ENCODE measurements around the gene PLCB1. TPM values are rescaled to one million over a fixed set of nuclear protein-coding genes. Genes with fewer than 3 reads are reported as not detected.

Gene PLCB1
- total and polyA plus RNA-seq, 2 of the 4 experiments (the other 2 are of a cell fraction): 5.6 to 16.1 TPM

- no peaks in the 10 kb centered on the region for H3K27me3 ChIP-seq (ENCODE audit: control insufficient read depth, insufficient read depth, low read length)
- H2AK9ac ChIP-seq (replicated peaks; ENCODE audit: low read depth, low read length, poor library complexity): no peak overlapping the region
- no peaks in the 10 kb centered on the region; the same call in 1 of the 2 replicates for H3K4me1 ChIP-seq (ENCODE audit: control insufficient read depth, insufficient read depth, low read length)
- no peak overlapping the region for H2AFZ ChIP-seq (replicated peaks; ENCODE audit: low read length, poor library complexity)
- no peak overlapping the region for H3K56ac ChIP-seq (ENCODE audit: extremely low read depth, insufficient read depth, low read length)
- in situ Hi-C loops (cut with MboI; ENCODE audit: low sequenced_read_pairs) (no loop called here), intact Hi-C loops (cut with micrococcal nuclease) (no loop called here), dilution Hi-C loops (cut with HindIII; ENCODE audit: low sequenced_read_pairs, unreplicated experiment) (no loop called here)
- 0 out of 2 replicates have a peak, but pooled peaks cover 3% of the 10 kb centered on the region for H3K9me1 ChIP-seq (ENCODE audit: insufficient read depth, low read length)
- ChIA-PET CTCF (interaction anchor here (0.6 kb wide), 1 partner anchor 158 kb away, joined by 3 read pairs; no protein-coding TSS in a partner anchor), POLR2A (ENCODE audit: unreplicated experiment) (no interaction called here)
- H3K23ac ChIP-seq (ENCODE audit: low read depth, low read length): no peak overlapping the region
- no CpG with 5 or more reads among the region's 2 CpGs for WGBS, 2 experiments (ENCODE audit: extremely low coverage in 2 of 2, insufficient read length in 1 of 2)
- no peak overlapping the region for H4K91ac ChIP-seq (ENCODE audit: insufficient read depth, low read depth, low read length)
- H3K14ac ChIP-seq (replicated peaks; ENCODE audit: low read depth, low read length): no peak overlapping the region
- H4K20me1 ChIP-seq (ENCODE audit: insufficient read depth, low read length): no peaks in the 10 kb centered on the region
- H3K4ac ChIP-seq (ENCODE audit: low read depth, low read length): no peak overlapping the region
- H2AK5ac ChIP-seq (ENCODE audit: low read depth, low read length): no peak overlapping the region
- H4K5ac ChIP-seq (ENCODE audit: low read depth, low read length): no peak overlapping the region
- no peaks in the 10 kb centered on the region for H3K79me1 ChIP-seq (ENCODE audit: low read depth in 1 of 2, low read length in 2 of 2)
- H2BK120ac ChIP-seq (ENCODE audit: low read depth, low read length): no peak overlapping the region
- no peak overlapping the region for H3K9ac ChIP-seq (ENCODE audit: low read depth, low read length)
- H4K8ac ChIP-seq (ENCODE audit: low read depth in 2 of 2, low read length in 2 of 2): no peak overlapping the region
- BruUV-seq (replicated peaks): no TSS peak
- no peaks in the 10 kb centered on the region for H3K36me3 ChIP-seq (ENCODE audit: control insufficient read depth, insufficient read depth, low read length)
- no peak overlapping the region for H3K27ac ChIP-seq (ENCODE audit: insufficient read depth, low read length)
- DNase-seq (no peak), ATAC-seq (ENCODE audit: low read depth) (no peak)
- H3K18ac ChIP-seq (ENCODE audit: low read depth, low read length): no peak overlapping the region
- TF ChIP-seq BHLHE40 (IDR thresholded peaks at IDR 0.05; ENCODE audit: low read depth, low read length): no peak
- no peak for TF ChIP-seq USF2 (IDR thresholded peaks at IDR 0.05; ENCODE audit: low read depth, low read length)
- no peak for TF ChIP-seq CTCF (conservative IDR thresholded peaks at IDR 0.05; ENCODE audit: low read depth, low read length)
- TF ChIP-seq RCOR1 (IDR thresholded peaks at IDR 0.05; ENCODE audit: insufficient replicate concordance, low read length): no peak
- no peak for TF ChIP-seq ELK1 (IDR thresholded peaks at IDR 0.05; ENCODE audit: borderline replicate concordance, low read depth, low read length)
- no peak for TF ChIP-seq POLR2A (IDR thresholded peaks at IDR 0.05; ENCODE audit: low read depth, low read length)
- TF ChIP-seq RFX5 (IDR thresholded peaks at IDR 0.05; ENCODE audit: low read depth, low read length): no peak
- no peak overlapping the region for H2BK15ac ChIP-seq (ENCODE audit: low read depth, low read length)
- H3K4me2 ChIP-seq (ENCODE audit: low read depth, low read length): no peak overlapping the region
- H3K4me3 ChIP-seq (ENCODE audit: insufficient read depth, low read depth, low read length): no peak overlapping the region
- H3K9me3 ChIP-seq (ENCODE audit: control insufficient read depth, insufficient read depth, low read length): no peaks in the 10 kb centered on the region
- H2BK20ac ChIP-seq (ENCODE audit: low read depth, low read length): no peak overlapping the region
- H2BK5ac ChIP-seq (ENCODE audit: low read depth, low read length, poor library complexity, severe bottlenecking): no peak overlapping the region
These were observed 771.9 kb downstream of the PLCB1 start for GRCh38 chr20:8903655-8904605.
